ENCODE data around the gene NRAS. TPM values are rescaled to one million over a fixed set of nuclear protein-coding genes. Genes with fewer than 3 reads are reported as not detected.
A peak's percentile ranks its signal among the peaks of the same experiment; 100 is the strongest.

NRAS gene
- total and polyA plus RNA-seq, 9 of the 15 experiments (the other 6 are each of a cell fraction or from before 2014, with no cell fraction given) = 40.7 to 94.5 (median 75.4) TPM

GRCh38 chr1:114756949-114757454, 40.4 kb upstream of the NRAS start (continued):
- TF ChIP-seq, protein P1, sequence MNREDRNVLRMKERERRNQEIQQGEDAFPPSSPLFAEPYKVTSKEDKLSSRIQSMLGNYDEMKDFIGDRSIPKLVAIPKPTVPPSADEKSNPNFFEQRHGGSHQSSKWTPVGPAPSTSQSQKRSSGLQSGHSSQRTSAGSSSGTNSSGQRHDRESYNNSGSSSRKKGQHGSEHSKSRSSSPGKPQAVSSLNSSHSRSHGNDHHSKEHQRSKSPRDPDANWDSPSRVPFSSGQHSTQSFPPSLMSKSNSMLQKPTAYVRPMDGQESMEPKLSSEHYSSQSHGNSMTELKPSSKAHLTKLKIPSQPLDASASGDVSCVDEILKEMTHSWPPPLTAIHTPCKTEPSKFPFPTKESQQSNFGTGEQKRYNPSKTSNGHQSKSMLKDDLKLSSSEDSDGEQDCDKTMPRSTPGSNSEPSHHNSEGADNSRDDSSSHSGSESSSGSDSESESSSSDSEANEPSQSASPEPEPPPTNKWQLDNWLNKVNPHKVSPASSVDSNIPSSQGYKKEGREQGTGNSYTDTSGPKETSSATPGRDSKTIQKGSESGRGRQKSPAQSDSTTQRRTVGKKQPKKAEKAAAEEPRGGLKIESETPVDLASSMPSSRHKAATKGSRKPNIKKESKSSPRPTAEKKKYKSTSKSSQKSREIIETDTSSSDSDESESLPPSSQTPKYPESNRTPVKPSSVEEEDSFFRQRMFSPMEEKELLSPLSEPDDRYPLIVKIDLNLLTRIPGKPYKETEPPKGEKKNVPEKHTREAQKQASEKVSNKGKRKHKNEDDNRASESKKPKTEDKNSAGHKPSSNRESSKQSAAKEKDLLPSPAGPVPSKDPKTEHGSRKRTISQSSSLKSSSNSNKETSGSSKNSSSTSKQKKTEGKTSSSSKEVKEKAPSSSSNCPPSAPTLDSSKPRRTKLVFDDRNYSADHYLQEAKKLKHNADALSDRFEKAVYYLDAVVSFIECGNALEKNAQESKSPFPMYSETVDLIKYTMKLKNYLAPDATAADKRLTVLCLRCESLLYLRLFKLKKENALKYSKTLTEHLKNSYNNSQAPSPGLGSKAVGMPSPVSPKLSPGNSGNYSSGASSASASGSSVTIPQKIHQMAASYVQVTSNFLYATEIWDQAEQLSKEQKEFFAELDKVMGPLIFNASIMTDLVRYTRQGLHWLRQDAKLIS (CRISPR knock-in tag; IDR thresholded peaks at IDR 0.05) = 0 out of 2 replicates have a peak, but pooled peaks have one; percentile 24
- TF ChIP-seq FOXJ3 (CRISPR knock-in tag; IDR thresholded peaks at IDR 0.05) = no peak
- TF ChIP-seq, protein P2, sequence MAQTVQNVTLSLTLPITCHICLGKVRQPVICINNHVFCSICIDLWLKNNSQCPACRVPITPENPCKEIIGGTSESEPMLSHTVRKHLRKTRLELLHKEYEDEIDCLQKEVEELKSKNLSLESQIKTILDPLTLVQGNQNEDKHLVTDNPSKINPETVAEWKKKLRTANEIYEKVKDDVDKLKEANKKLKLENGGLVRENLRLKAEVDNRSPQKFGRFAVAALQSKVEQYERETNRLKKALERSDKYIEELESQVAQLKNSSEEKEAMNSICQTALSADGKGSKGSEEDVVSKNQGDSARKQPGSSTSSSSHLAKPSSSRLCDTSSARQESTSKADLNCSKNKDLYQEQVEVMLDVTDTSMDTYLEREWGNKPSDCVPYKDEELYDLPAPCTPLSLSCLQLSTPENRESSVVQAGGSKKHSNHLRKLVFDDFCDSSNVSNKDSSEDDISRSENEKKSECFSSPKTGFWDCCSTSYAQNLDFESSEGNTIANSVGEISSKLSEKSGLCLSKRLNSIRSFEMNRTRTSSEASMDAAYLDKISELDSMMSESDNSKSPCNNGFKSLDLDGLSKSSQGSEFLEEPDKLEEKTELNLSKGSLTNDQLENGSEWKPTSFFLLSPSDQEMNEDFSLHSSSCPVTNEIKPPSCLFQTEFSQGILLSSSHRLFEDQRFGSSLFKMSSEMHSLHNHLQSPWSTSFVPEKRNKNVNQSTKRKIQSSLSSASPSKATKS (CRISPR knock-in tag; IDR thresholded peaks at IDR 0.05) = no peak
- 0 out of 2 replicates have a peak, but pooled peaks have one; percentile 7 for TF ChIP-seq HSF4 (CRISPR knock-in tag; IDR thresholded peaks at IDR 0.05; ENCODE audit: borderline replicate concordance)
- no peak for TF ChIP-seq CCAR2 (IDR thresholded peaks at IDR 0.05; ENCODE audit: low read depth, low read length)
- no peak for TF ChIP-seq RBFOX2 (IDR thresholded peaks at IDR 0.05; ENCODE audit: low read depth, low read length)
- no peak for TF ChIP-seq YBX1 (IDR thresholded peaks at IDR 0.05)
- TF ChIP-seq ILK (tag; IDR thresholded peaks at IDR 0.05; ENCODE audit: borderline replicate concordance, low read depth) = no peak
- TF ChIP-seq TCF15 (CRISPR knock-in tag; IDR thresholded peaks at IDR 0.05) = no peak
- TF ChIP-seq, protein P3, sequence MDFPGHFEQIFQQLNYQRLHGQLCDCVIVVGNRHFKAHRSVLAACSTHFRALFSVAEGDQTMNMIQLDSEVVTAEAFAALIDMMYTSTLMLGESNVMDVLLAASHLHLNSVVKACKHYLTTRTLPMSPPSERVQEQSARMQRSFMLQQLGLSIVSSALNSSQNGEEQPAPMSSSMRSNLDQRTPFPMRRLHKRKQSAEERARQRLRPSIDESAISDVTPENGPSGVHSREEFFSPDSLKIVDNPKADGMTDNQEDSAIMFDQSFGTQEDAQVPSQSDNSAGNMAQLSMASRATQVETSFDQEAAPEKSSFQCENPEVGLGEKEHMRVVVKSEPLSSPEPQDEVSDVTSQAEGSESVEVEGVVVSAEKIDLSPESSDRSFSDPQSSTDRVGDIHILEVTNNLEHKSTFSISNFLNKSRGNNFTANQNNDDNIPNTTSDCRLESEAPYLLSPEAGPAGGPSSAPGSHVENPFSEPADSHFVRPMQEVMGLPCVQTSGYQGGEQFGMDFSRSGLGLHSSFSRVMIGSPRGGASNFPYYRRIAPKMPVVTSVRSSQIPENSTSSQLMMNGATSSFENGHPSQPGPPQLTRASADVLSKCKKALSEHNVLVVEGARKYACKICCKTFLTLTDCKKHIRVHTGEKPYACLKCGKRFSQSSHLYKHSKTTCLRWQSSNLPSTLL (IDR thresholded peaks at IDR 0.05) = no peak
- no peak for TF ChIP-seq PHB2 (IDR thresholded peaks at IDR 0.05; ENCODE audit: low read depth)
- TF ChIP-seq DDX20 (tag; IDR thresholded peaks at IDR 0.05; ENCODE audit: low read depth) = no peak
- no peak for TF ChIP-seq ZZZ3 (IDR thresholded peaks at IDR 0.05)
- TF ChIP-seq PCBP2 (IDR thresholded peaks at IDR 0.05; ENCODE audit: low read depth, low read length, poor library complexity, severe bottlenecking) = no peak
- 0 out of 4 replicates have a peak, but pooled peaks have one; percentile 5 to 75 for TF ChIP-seq SIN3A (IDR thresholded peaks at IDR 0.05; ENCODE audit: borderline replicate concordance in 2 of 2, control insufficient read depth in 1 of 2, low read depth in 2 of 2, low read length in 2 of 2)
- TF ChIP-seq TFAP4 (CRISPR knock-in tag; IDR thresholded peaks at IDR 0.05; ENCODE audit: borderline replicate concordance) = no peak
- no peak for TF ChIP-seq CBX8 (IDR thresholded peaks at IDR 0.05; ENCODE audit: borderline replicate concordance, extremely low read depth, low read depth, low read length, poor library complexity, severe bottlenecking)
